ENCODE data around the gene PRR36. TPM values are rescaled to one million over a fixed set of nuclear protein-coding genes. Genes with fewer than 3 reads are reported as not detected.
"Not testable (repeated sequence)": the region's sequence is repeated elsewhere in the genome, so short reads cannot be mapped to it uniquely, and the experiment has no call there.

Gene PRR36
- under 1 TPM in 2 of 3 donors, not detected in 1; 0.05 to 0.08 TPM for total RNA-seq

DNA sequence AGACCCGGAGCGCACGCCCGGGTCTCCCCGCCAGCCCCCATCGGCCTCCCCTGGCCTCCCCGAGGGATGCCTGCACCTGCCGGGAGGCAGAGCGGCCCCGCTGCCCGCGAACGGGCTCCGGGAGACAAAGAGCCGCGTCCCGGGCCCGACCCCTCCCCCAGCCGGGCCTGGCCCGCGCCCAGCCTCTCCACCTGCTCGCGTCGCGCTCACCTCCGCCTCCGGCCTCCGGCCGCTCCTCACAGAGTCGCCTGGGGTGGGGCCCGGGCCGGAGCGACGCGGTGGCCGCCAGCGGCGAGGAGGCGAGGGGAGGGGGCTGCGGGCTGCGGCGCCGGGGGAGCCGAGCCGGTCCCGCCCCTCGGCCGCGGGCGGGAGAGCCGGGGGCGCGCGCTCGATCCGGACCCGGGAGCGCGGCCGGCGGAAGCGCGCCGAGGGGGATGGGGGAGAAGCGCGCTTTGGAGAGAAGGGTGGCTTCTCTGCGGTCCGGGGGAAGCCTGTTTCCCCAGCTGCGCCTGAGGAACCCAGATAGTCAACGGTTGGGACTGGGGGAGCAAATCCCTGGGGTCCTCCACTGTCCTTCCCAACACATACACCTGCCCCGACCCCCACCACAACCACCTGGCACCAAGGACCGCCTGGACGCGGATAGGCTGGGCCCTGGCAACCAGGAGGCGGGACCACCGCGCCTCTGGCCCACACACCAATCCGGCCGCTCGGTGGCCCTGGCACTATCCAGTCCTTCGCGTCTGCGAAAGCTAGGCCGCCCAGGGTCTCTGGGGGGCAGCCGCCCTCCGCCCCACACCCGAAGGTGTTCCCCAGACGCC lies at the start of gene PRR36:
TSS of gene PRR36 (minus strand) at position 315 of the 821 bp plus-strand sequence. CDS start 701 bp downstream, outside the sequence.
- no peaks in the 10 kb centered on the region for H3K9me3 Mint-ChIP-seq
- H3K4me3 Mint-ChIP-seq: peak within 1 kb of the TSS; percentile 53
- ATAC-seq: peak in 1 of 2 donors; percentile 25
- peaks cover 18% of the 10 kb centered on the region for H3K4me1 Mint-ChIP-seq (ENCODE audit: low read depth)
- H3K27me3 Mint-ChIP-seq (ENCODE audit: low read depth): peaks cover 26% of the 10 kb centered on the region
- H3K36me3 Mint-ChIP-seq (ENCODE audit: insufficient read depth): no peaks in the 10 kb centered on the region
- DNase-seq: no peak

DNA sequence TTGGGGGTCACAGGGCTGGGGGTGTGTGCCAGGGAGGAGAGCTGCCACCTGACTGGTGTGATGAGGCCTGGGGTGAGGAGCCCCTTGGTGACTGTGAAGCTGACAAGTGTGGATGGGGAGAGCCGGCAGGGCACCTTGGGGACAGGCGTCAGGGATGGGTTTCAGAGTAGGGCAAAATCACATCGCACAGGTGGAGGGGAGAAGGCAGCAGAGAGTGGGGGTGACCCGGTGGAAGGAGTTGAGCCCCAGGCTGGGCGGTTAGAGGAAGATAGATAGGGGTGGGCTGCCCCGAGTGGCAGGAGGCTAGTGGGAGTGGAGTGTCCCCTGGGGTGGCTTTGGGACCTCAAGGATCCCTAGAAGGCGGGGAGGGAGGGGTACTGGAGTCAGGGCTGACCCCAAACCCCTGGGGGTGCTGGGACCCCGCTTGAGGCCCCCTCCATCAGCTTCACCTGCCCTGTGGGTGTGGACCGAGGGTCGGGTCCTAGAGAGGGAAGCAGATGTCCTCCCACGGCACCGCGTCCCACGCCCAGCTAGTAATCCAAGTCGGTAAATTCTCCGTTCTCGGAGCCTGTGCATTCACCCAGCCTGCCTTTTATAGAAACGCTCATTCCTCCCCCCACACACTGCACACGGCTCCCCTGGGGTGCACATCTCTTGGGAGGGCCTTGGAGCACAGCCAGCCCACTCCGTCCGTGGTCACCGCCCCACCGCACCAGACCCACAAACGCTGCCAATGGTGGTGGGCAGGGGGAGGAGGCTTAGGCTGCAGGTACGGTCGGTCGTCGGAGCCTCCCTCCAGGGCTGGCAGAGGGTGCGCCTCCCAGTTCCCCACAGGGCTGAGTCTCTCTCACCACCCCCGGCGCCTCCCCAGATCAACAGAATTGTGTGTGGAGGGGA lies 49.4 kb upstream of the PRR36 start:
- ATAC-seq (no peak), DNase-seq (no peak)
- Mint-ChIP-seq H3K36me3 (ENCODE audit: insufficient read depth) (peaks cover 2% of the 10 kb centered on the region), H3K27me3 (ENCODE audit: low read depth) (peaks cover 6% of the 10 kb centered on the region), H3K4me1 (ENCODE audit: low read depth) (peaks cover 39% of the 10 kb centered on the region), H3K9me3 (no peaks in the 10 kb centered on the region), H3K4me3 (no peak overlapping the region)

GRCh38 chr19:7922836-7923195 lies 48.6 kb upstream of the PRR36 start:
- H3K9me3 Mint-ChIP-seq: no peaks in the 10 kb centered on the region

GRCh38 chr19:7921967-7922835 lies 48.0 kb upstream of the PRR36 start:
- Mint-ChIP-seq H3K4me1 (ENCODE audit: low read depth) (peaks cover 36% of the 10 kb centered on the region), H3K4me3 (no peak overlapping the region), H3K9me3 (no peaks in the 10 kb centered on the region), H3K27me3 (ENCODE audit: low read depth) (peaks cover 14% of the 10 kb centered on the region), H3K36me3 (ENCODE audit: insufficient read depth) (no peaks in the 10 kb centered on the region)
- ATAC-seq (no peak), DNase-seq (no peak)

More at GRCh38 chr19:7922836-7923195, 48.6 kb upstream of the PRR36 start:
- DNase-seq (no peak), ATAC-seq (no peak)
- Mint-ChIP-seq H3K36me3 (ENCODE audit: insufficient read depth) (no peaks in the 10 kb centered on the region), H3K4me3 (no peak overlapping the region), H3K27me3 (ENCODE audit: low read depth) (peaks cover 13% of the 10 kb centered on the region), H3K4me1 (ENCODE audit: low read depth) (peaks cover 36% of the 10 kb centered on the region)

DNA sequence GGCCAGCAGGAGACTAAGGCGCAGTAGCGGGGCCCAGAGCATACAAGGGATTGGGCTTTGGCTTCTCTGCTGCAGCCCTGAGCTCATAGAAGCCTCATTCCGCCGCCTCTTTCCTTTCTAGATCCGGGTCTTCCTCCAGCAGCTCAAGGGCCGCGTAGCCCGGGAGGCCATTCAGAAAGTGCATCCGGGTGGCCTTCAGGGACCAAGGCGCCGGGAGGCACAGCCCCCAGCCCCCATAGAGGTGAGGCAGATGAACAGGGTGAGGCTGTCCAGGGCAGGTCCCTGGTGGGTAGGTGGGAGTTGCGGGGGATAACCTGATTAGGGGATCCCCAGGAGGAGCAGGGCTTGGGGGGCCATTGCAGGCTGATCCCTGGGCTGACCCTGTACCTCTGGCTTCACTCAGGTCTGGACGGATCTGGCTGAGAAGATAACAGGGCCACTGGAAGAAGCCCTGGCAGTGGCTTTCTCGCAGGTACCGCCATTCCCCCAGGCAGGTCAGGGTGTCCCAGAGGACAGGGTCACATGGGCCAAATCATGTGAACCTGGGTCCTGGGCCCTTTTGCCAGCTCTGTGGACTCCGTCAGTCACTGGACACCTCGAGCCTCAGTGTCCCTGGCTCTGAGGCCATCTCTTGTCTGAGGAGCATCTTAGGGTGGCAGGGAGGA lies 47.2 kb upstream of the PRR36 start:
- H3K36me3 Mint-ChIP-seq (ENCODE audit: insufficient read depth): no peaks in the 10 kb centered on the region
- H3K27me3 Mint-ChIP-seq (ENCODE audit: low read depth): peaks cover 18% of the 10 kb centered on the region
- H3K4me3 Mint-ChIP-seq: peak overlapping the region; percentile 86
- DNase-seq (no peak), ATAC-seq (no peak)
- H3K4me1 Mint-ChIP-seq (ENCODE audit: low read depth): peaks cover 38% of the 10 kb centered on the region
- H3K9me3 Mint-ChIP-seq: no peaks in the 10 kb centered on the region

- peak overlapping the region; percentile 86 for H3K4me3 Mint-ChIP-seq
- ATAC-seq: peak; percentile 50 to 55
These were observed 46.5 kb upstream of the PRR36 start for GRCh38 chr19:7920519-7921301.

GRCh38 chr19:7919610-7920518 lies 45.7 kb upstream of the PRR36 start, which contains the start of gene SNAPC2:
Gene SNAPC2 (plus strand): TSS chr19:7920338. CDS start chr19:7920367, 29 bp downstream.
- ATAC-seq (peak; percentile 70 to 72), DNase-seq (peak; percentile 96)
- Mint-ChIP-seq H3K4me1 (ENCODE audit: low read depth) (peaks cover 42% of the 10 kb centered on the region), H3K27me3 (ENCODE audit: low read depth) (peaks cover 30% of the 10 kb centered on the region), H3K9me3 (no peaks in the 10 kb centered on the region), H3K36me3 (ENCODE audit: insufficient read depth) (no peaks in the 10 kb centered on the region), H3K4me3 (peak within 1 kb of the TSS; percentile 86)

More at GRCh38 chr19:7920519-7921301, 46.5 kb upstream of the PRR36 start:
- Mint-ChIP-seq H3K4me1 (ENCODE audit: low read depth) (peaks cover 38% of the 10 kb centered on the region), H3K36me3 (ENCODE audit: insufficient read depth) (no peaks in the 10 kb centered on the region), H3K27me3 (ENCODE audit: low read depth) (peaks cover 21% of the 10 kb centered on the region), H3K9me3 (no peaks in the 10 kb centered on the region)
- DNase-seq: peak; percentile 100

DNA sequence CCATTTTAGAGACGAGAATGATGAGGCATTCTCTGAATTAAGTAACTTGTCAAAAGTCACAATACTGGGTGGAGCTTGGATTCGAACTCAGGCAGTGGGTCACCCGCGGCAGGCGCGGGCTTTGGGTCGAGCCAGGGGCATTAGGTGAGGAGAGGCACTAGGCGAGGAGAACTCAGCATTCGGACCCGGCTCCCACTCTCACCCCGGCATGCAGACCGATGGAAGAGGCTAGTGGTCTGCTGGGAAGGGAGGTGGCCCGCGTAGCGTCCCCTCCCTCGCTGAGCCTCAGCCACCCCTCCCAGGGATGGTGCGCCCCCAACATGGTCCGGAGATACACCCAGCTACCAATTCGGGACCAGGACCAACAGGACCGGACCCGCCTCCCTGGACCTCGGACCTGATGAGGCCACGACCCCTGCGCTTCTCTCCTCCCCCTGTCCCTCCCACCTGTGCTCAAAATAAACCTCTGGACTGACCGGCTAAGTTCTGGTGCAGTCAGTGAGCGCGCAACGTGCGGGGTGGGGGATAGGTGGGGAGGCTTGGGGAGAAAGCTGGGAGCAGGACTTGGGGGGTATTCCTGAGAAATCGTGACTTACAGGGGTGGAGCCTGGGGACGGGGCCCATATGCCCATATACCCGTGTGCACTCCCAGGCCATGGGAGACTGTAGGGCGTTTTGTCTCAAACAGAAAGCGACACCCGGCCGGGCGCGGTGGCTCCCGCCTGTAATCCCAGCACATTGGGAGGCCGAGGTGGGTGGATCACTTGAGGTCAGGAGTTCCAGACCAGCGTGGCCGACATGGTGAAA lies 44.6 kb upstream of the PRR36 start:
- no peaks in the 10 kb centered on the region for H3K36me3 Mint-ChIP-seq (ENCODE audit: insufficient read depth)
- peaks cover 36% of the 10 kb centered on the region for H3K27me3 Mint-ChIP-seq (ENCODE audit: low read depth)
- peaks cover 39% of the 10 kb centered on the region for H3K4me1 Mint-ChIP-seq (ENCODE audit: low read depth)
- DNase-seq: no peak
- H3K9me3 Mint-ChIP-seq: no peaks in the 10 kb centered on the region
- ATAC-seq: no peak
- no peak overlapping the region for H3K4me3 Mint-ChIP-seq

GRCh38 chr19:7918062-7918614 lies 43.9 kb upstream of the PRR36 start:
- not testable (repeated sequence) for ATAC-seq; H3K9me3 Mint-ChIP-seq; H3K36me3 Mint-ChIP-seq (ENCODE audit: insufficient read depth); DNase-seq
- Mint-ChIP-seq H3K27me3 (ENCODE audit: low read depth) (peaks cover 36% of the 10 kb centered on the region), H3K4me1 (ENCODE audit: low read depth) (peaks cover 38% of the 10 kb centered on the region), H3K4me3 (peak overlapping the region; percentile 24)

DNA sequence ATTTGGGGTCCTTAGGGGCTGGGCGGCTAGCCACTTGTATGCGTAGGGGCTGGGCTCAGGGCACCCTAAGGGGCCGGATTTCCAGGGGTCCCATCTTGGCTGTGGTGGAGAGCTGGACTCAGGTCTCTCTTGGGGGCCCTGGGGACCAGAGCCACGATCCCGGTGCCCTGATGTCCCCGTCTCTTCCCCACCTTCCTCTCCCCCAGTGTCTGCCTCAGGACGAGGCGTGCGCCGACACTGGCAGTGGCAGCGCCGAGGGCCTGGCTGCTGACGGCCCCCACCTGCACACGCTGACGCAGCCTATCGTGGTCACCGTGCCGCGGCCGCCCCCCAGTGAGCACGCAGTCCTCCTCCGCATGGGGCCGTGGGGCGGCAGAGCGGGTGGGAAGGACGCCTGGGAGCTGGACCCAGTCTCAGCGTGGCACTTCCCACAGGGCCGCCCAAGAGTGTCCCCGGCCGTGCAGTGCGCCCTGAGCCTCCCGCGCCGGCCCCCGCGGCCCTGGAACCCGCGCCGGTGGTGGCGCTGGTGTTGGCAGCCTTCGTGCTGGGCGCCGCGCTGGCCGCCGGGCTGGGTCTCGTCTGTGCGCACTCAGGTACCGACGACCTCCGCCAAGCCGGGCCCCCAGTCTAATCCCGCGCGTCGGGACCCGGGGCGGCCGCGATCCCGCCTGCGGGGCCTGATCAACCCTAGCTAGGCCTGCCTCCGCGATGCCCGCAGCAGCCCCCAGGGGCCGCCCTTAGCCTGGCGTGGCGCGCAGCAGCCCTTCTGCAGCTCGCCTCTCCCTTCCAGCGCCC lies 43.3 kb upstream of the PRR36 start:
- Mint-ChIP-seq H3K4me3 (peak overlapping the region; percentile 69), H3K36me3 (ENCODE audit: insufficient read depth) (peaks cover 4% of the 10 kb centered on the region), H3K27me3 (ENCODE audit: low read depth) (peaks cover 36% of the 10 kb centered on the region), H3K9me3 (no peaks in the 10 kb centered on the region), H3K4me1 (ENCODE audit: low read depth) (peaks cover 35% of the 10 kb centered on the region)
- ATAC-seq (peak; percentile 32 to 38), DNase-seq (peak; percentile 47)

DNA sequence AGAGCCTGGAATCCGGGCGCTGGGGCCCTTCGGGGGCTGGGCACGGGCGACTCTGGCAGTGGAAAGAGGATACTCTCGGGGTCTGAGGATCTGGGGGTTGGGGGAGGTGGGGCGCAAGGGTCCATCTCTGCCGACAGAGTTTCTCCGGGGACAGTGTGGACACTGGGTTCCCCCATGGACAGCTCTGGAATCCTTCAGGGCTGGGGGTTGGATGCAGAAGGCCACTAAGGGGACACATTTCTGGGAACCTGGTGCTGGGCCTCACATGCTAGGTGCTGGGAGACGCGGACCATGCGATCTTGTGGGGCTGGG lies 42.7 kb upstream of the PRR36 start:
- Mint-ChIP-seq H3K4me3 (peak overlapping the region; percentile 69), H3K36me3 (ENCODE audit: insufficient read depth) (peaks cover 6% of the 10 kb centered on the region), H3K4me1 (ENCODE audit: low read depth) (peaks cover 33% of the 10 kb centered on the region), H3K9me3 (no peaks in the 10 kb centered on the region), H3K27me3 (ENCODE audit: low read depth) (peaks cover 36% of the 10 kb centered on the region)
- no peak for ATAC-seq
- no peak for DNase-seq

All from activated T-cell treated with anti-CD3 and anti-CD28 coated beads, Interleukin-2, amount 50 U/mL, for 4 hours (primary cell).